GM23338 (cell line): Measurements from ENCODE around the gene SLAMF9. TPM values are rescaled to one million over a fixed set of nuclear protein-coding genes. Genes with fewer than 3 reads are reported as not detected.

ENCODE experiments used
- ATAC-seq: fragments of 200-7000 bp; cut with Tn5 transposase; 3 replicates; pipeline ENCODE4 v1.9.1; 2020
- DNase-seq: peaks from one replicate; pipeline ENCODE4 v3.0.0-alpha.2; 2015; ENCODE audit warnings: low spot score
- H2AFZ ChIP-seq: fragments of 200-600 bp; sonication (generic); 2 replicates; pipeline ENCODE4 v1.8.0; 2016; ENCODE audit warnings: antibody characterized with exemption, mild to moderate bottlenecking, moderate library complexity
- H3F3A ChIP-seq: fragments of 200-600 bp; sonication (generic); replicated peaks from 2 replicates; pipeline ENCODE4 v1.8.0; 2017; ENCODE audit warnings: antibody characterized with exemption, mixed run types, low read depth
- H3K27ac ChIP-seq: fragments of 200-600 bp; sonication (generic); 2 replicates; pipeline ENCODE4 v1.6.1; 2016; ENCODE audit warnings: low read depth
- H3K27me3 ChIP-seq: fragments of 200-600 bp; sonication (generic); 2 replicates; pipeline ENCODE4 v1.8.0; 2016; ENCODE audit warnings: mild to moderate bottlenecking, mixed run types, moderate library complexity; ENCODE audit not compliant: insufficient read depth
- H3K36me3 ChIP-seq: fragments of 200-600 bp; sonication (generic); 2 replicates; pipeline ENCODE4 v1.8.0; 2016; ENCODE audit warnings: mild to moderate bottlenecking; ENCODE audit not compliant: insufficient read depth
- H3K4me1 ChIP-seq: fragments of 200-600 bp; sonication (generic); 2 replicates; pipeline ENCODE4 v1.8.0; 2016; ENCODE audit warnings: mild to moderate bottlenecking, moderate library complexity; ENCODE audit not compliant: insufficient read depth
- H3K4me2 ChIP-seq: fragments of 200-600 bp; sonication (generic); 2 replicates; pipeline ENCODE4 v1.7.1; 2017; ENCODE audit warnings: mixed run types
- H3K4me3 ChIP-seq: fragments of 200-600 bp; sonication (generic); 2 replicates; pipeline ENCODE4 v1.6.1; 2016; ENCODE audit warnings: mixed run types
- H3K79me2 ChIP-seq: fragments of 200-600 bp; sonication (generic); replicated peaks from 2 replicates; pipeline ENCODE4 v1.8.0; 2017; ENCODE audit warnings: mild to moderate bottlenecking; ENCODE audit not compliant: insufficient read depth
- H3K9me2 ChIP-seq: fragments of 200-600 bp; sonication (generic); 2 replicates; pipeline ENCODE4 v1.8.0; 2017; ENCODE audit not compliant: insufficient read depth
- H4K20me1 ChIP-seq: fragments of 200-600 bp; sonication (generic); replicated peaks from 2 replicates; pipeline ENCODE4 v1.8.0; 2017; ENCODE audit warnings: mild to moderate bottlenecking; ENCODE audit not compliant: insufficient read depth
- H3K27ac Mint-ChIP-seq: 2 replicates; pipeline ENCODE4 v1.8.0; 2020; ENCODE audit warnings: inconsistent platforms, mild to moderate bottlenecking, moderate library complexity, mixed read lengths
- H3K27me3 Mint-ChIP-seq: 3 replicates; pipeline ENCODE4 v1.8.0; 2022; ENCODE audit warnings: low read depth, mild to moderate bottlenecking, moderate library complexity, mixed read lengths, inconsistent platforms; ENCODE audit not compliant: insufficient read depth, poor library complexity
- H3K36me3 Mint-ChIP-seq: 3 replicates; pipeline ENCODE4 v1.8.0; 2021; ENCODE audit warnings: low read depth, mild to moderate bottlenecking, inconsistent platforms, moderate library complexity, mixed read lengths
- H3K4me1 Mint-ChIP-seq: 3 replicates; pipeline ENCODE4 v1.8.0; 2020; ENCODE audit warnings: mild to moderate bottlenecking, inconsistent platforms, mixed read lengths
- H3K4me3 Mint-ChIP-seq: 3 replicates; pipeline ENCODE4 v1.8.0; 2021; ENCODE audit warnings: moderate library complexity, mild to moderate bottlenecking, inconsistent platforms, mixed read lengths
- H3K9me3 Mint-ChIP-seq: 3 replicates; pipeline ENCODE4 v1.8.0; 2020; ENCODE audit warnings: moderate library complexity, mild to moderate bottlenecking, inconsistent platforms, mixed read lengths
- CREB1 ChIP-seq: fragments of 250-450 bp; sonication (Bioruptor Pico); IDR thresholded peaks from 2 replicates; pipeline ENCODE4 v1.5.0; 2020; ENCODE audit warnings: low read depth, mild to moderate bottlenecking, moderate library complexity
- EZH2phosphoT487 ChIP-seq: fragments of 200-600 bp; sonication (generic); IDR thresholded peaks from one replicate; pipeline ENCODE4 v1.8.1; 2018; ENCODE audit warnings: antibody characterized with exemption; ENCODE audit not compliant: unreplicated experiment
- REST ChIP-seq: IDR thresholded peaks from one replicate; pipeline ENCODE4 v1.6.1; 2018; ENCODE audit warnings: antibody characterized with exemption; ENCODE audit not compliant: unreplicated experiment
- ZNF114 ChIP-seq: fragments of 250-450 bp; sonication (Bioruptor Pico); IDR thresholded peaks from 2 replicates; pipeline ENCODE4 v1.5.0; 2020; ENCODE audit warnings: mild to moderate bottlenecking, moderate library complexity
- ZNF331 ChIP-seq: fragments of 250-450 bp; sonication (Bioruptor Pico); IDR thresholded peaks from 2 replicates; pipeline ENCODE4 v1.5.0; 2020; ENCODE audit warnings: low read depth, mild to moderate bottlenecking, moderate library complexity
- ZNF462 ChIP-seq: fragments of 250-450 bp; sonication (Bioruptor Pico); IDR thresholded peaks from 2 replicates; pipeline ENCODE4 v1.5.0; 2020; ENCODE audit warnings: mild to moderate bottlenecking, moderate library complexity
- polyA plus RNA-seq: library from polyadenylated mRNA; unstranded; fragments of >200 nt; fragmentation: Nextera tagmentation; extraction: Ambion mirVana; gene quantifications from 2 replicates; pipeline ENCODE4 v1.2.1, GENCODE V29; 2016
- total RNA-seq: library from RNA; depleted of rRNA; stranded (reverse); fragments of >200 nt; shearing (Covaris generic); gene quantifications from 2 replicates; pipeline ENCODE4 v1.2.3, GENCODE V29; 2014

Gene SLAMF9
- total and polyA plus RNA-seq, 2 experiments from 2014 or later: not detected

GRCh38 chr1:159952932-159953331 lies 1.1 kb downstream of the SLAMF9 start (continued):
- no peak for TF ChIP-seq ZNF462 (CRISPR knock-in tag)
- TF ChIP-seq ZNF331 (CRISPR knock-in tag): no peak
- TF ChIP-seq CREB1 (CRISPR knock-in tag): no peak
- TF ChIP-seq ZNF114 (CRISPR knock-in tag): no peak
- no peak for TF ChIP-seq REST

GRCh38 chr1:159951551-159951950 lies 2.5 kb downstream of the SLAMF9 start:
- peaks cover 7% of the 10 kb centered on the region for H3K27me3 Mint-ChIP-seq
- Histone ChIP-seq H3K27me3 (no peaks in the 10 kb centered on the region), H3K9me2 (peaks cover 8% of the 10 kb centered on the region), H3K36me3 (no peaks in the 10 kb centered on the region), H3F3A (no peaks in the 10 kb centered on the region), H3K27ac (no peak overlapping the region), H4K20me1 (no peaks in the 10 kb centered on the region), H3K79me2 (no peaks in the 10 kb centered on the region), H3K4me2 (no peak overlapping the region), H2AFZ (no peak overlapping the region), H3K4me3 (no peak overlapping the region), H3K4me1 (peaks cover 2% of the 10 kb centered on the region)
- H3K36me3 Mint-ChIP-seq: no peaks in the 10 kb centered on the region
- no peaks in the 10 kb centered on the region for H3K9me3 Mint-ChIP-seq
- no peak overlapping the region for H3K27ac Mint-ChIP-seq
- ATAC-seq (no peak), DNase-seq (no peak)
- peaks cover 4% of the 10 kb centered on the region; the same call in 2 of the 3 replicates for H3K4me1 Mint-ChIP-seq
- H3K4me3 Mint-ChIP-seq: no peak overlapping the region
- no peak for TF ChIP-seq ZNF462 (CRISPR knock-in tag)
- no peak for TF ChIP-seq EZH2phosphoT487
